Lung (tissue), 12 donors: ENCODE measurements around the gene MEIKIN. TPM values are rescaled to one million over a fixed set of nuclear protein-coding genes. Genes with fewer than 3 reads are reported as not detected.

Experiments
- ATAC-seq: fragments of 200-7000 bp; cut with Tn5 transposase; one replicate; pipeline ENCODE4 v1.9.1; 2020; ENCODE audit warnings: moderate number of reproducible peaks; ENCODE audit not compliant: insufficient read depth, low FRiP score
- DNase-seq, 3 donors: peaks; one replicate each; pipeline ENCODE4 v3.0.0-alpha.2; 2013 to 2017
- H3K27ac ChIP-seq, 2 donors: one replicate each; pipeline ENCODE4 v1.5.1; 2013; ENCODE audit warnings: mild to moderate bottlenecking in 2 of 2, moderate library complexity in 2 of 2, control low read depth in 1 of 2, inconsistent platforms in 1 of 2, low read depth in 1 of 2, low read length in 1 of 2
- H3K27me3 ChIP-seq, 3 donors: one replicate each; pipeline ENCODE4 v1.5.1; 2013; ENCODE audit warnings: low read length in 2 of 3; ENCODE audit not compliant: control insufficient read depth in 3 of 3, insufficient read depth in 3 of 3
- H3K36me3 ChIP-seq, 4 donors: one replicate each; pipeline ENCODE4 v1.5.1; 2013; ENCODE audit warnings: low read length in 4 of 4, mild to moderate bottlenecking in 1 of 4, moderate library complexity in 1 of 4; ENCODE audit not compliant: control insufficient read depth in 4 of 4, insufficient read depth in 4 of 4
- H3K4me1 ChIP-seq, 5 donors: one replicate each; pipeline ENCODE4 v1.5.1; 2013; ENCODE audit warnings: low read length in 5 of 5, mild to moderate bottlenecking in 2 of 5, moderate library complexity in 1 of 5; ENCODE audit not compliant: control insufficient read depth in 5 of 5, insufficient read depth in 5 of 5
- H3K4me3 ChIP-seq: one replicate; pipeline ENCODE4 v1.5.1; 2013; ENCODE audit warnings: mild to moderate bottlenecking, control low read depth, moderate library complexity
- H3K9ac ChIP-seq, 2 donors: one replicate each; pipeline ENCODE4 v1.5.1; 2013; ENCODE audit warnings: low read length in 2 of 2, control low read depth in 1 of 2; ENCODE audit not compliant: insufficient read depth in 1 of 2
- H3K9me3 ChIP-seq, 4 donors: one replicate each; pipeline ENCODE4 v1.5.1; 2013; ENCODE audit warnings: low read length in 3 of 4, mild to moderate bottlenecking in 1 of 4, moderate library complexity in 1 of 4; ENCODE audit not compliant: control insufficient read depth in 4 of 4, insufficient read depth in 3 of 4
- CTCF ChIP-seq: IDR thresholded peaks from 2 replicates; pipeline ENCODE4 v1.5.1; 2012; ENCODE audit warnings: mild to moderate bottlenecking; ENCODE audit errors: control extremely low read depth, extremely low read depth
- WGBS, 2 donors: extraction: QIAGEN DNeasy Blood & Tissue Kit; methylation state at CpG; one replicate each; pipeline ENCODE4 v1.1.7; 2013; 5-methylcytosine and 5-hydroxymethylcytosine counted together
- polyA plus RNA-seq, 2 donors: library from polyadenylated mRNA; stranded (reverse); fragments of 200-250 nt; gene quantifications; one replicate each; pipeline ENCODE4 v1.2.1, GENCODE V29; 2013
- total RNA-seq, 2 donors: library from RNA; depleted of rRNA in 1 of 2; stranded (reverse); fragments of >200 nt in 1 of 2; gene quantifications; one replicate each; pipeline ENCODE4 v1.2.1, GENCODE V29; 2014 to 2021
- donor health status: control.
- donor health status: control.
- donor health status: Bipolar disorder and iron deficiency.
- donor health status: healthy.
- donor health status: DM: yes; HTN: yes; CAD: no.

Gene MEIKIN
- total and polyA plus RNA-seq, 4 donors, result 0.08 to 0.32 TPM; not detected in 2

GRCh38 chr5:131966551-131966950 is 21.1 kb upstream of the MEIKIN start:
- Histone ChIP-seq H3K27ac (no peak overlapping the region), H3K9me3 (no peaks in the 10 kb centered on the region), H3K9ac (no peak overlapping the region), H3K4me3 (no peak overlapping the region), H3K27me3 (no peaks in the 10 kb centered on the region), H3K4me1 (no peaks in the 10 kb centered on the region), H3K36me3 (no peaks in the 10 kb centered on the region)
- DNase-seq, result no peak
- 94 to 95% methylated on average over 1 of the region's 1 CpG for WGBS, 2 donors
- no peak for TF ChIP-seq CTCF
- ATAC-seq, result no peak

- no peak for DNase-seq
- H3K27ac ChIP-seq, result no peak overlapping the region
- H3K4me3 ChIP-seq, result no peak overlapping the region
- no peaks in the 10 kb centered on the region for H3K36me3 ChIP-seq
- no peak overlapping the region for H3K9ac ChIP-seq
- WGBS, 2 donors, result 77 to 81% methylated on average over 6 of the region's 6 CpGs
- no peaks in the 10 kb centered on the region for H3K27me3 ChIP-seq
- no peaks in the 10 kb centered on the region for H3K4me1 ChIP-seq
- no peak for TF ChIP-seq CTCF
- no peak for ATAC-seq
- H3K9me3 ChIP-seq, result no peaks in the 10 kb centered on the region
Measured at GRCh38 chr5:131965826-131966415, 20.5 kb upstream of the MEIKIN start.

- Histone ChIP-seq H3K4me1 (no peaks in the 10 kb centered on the region), H3K4me3 (no peak overlapping the region), H3K9me3 (no peaks in the 10 kb centered on the region), H3K27me3 (no peaks in the 10 kb centered on the region), H3K27ac (no peak overlapping the region), H3K9ac (no peak overlapping the region), H3K36me3 (no peaks in the 10 kb centered on the region)
- TF ChIP-seq CTCF, result no peak
- ATAC-seq (no peak), DNase-seq (no peak)
- WGBS, 2 donors, result 82 to 88% methylated on average over 3 of the region's 3 CpGs
Measured at GRCh38 chr5:131959906-131960305, 14.4 kb upstream of the MEIKIN start.

- Histone ChIP-seq H3K9ac (no peak overlapping the region), H3K9me3 (no peaks in the 10 kb centered on the region), H3K36me3 (no peaks in the 10 kb centered on the region), H3K4me3 (no peak overlapping the region), H3K27ac (no peak overlapping the region), H3K4me1 (no peaks in the 10 kb centered on the region), H3K27me3 (no peaks in the 10 kb centered on the region)
- ATAC-seq (no peak), DNase-seq (no peak)
- 92% methylated on average over 5 of the region's 5 CpGs for WGBS, 2 donors
- TF ChIP-seq CTCF, result no peak
Measured at GRCh38 chr5:131959136-131959535, 13.7 kb upstream of the MEIKIN start.
